ENCODE data around the gene OVCH2. TPM values are rescaled to one million over a fixed set of nuclear protein-coding genes. Genes with fewer than 3 reads are reported as not detected.

OVCH2 gene
- total and polyA plus RNA-seq, 12 donors: not detected

GRCh38 chr11:7671347-7672215 lies 34.7 kb downstream of the OVCH2 start:
- WGBS, 4 donors: 50 to 69% (median 57%) methylated on average over 10 of the region's 10 CpGs
- Histone ChIP-seq H3K27me3 (no peaks in the 10 kb centered on the region), H3K36me3 (replicated peaks in 1 of 2) (no peaks in the 10 kb centered on the region), H3K9me3 (replicated peaks in 1 of 3) (no peaks in the 10 kb centered on the region), H3K4me1 (replicated peaks in 1 of 2) (peaks cover 6 to 15% of the 10 kb centered on the region in 2 donors), H3K27ac (no peak overlapping the region), H3K4me3 (no peak overlapping the region)
- TF ChIP-seq POLR2A (IDR thresholded peaks at IDR 0.05) (no peak), CTCF (IDR thresholded peaks at IDR 0.05) (no peak)
- intact Hi-C loops (cut with DNase I): loop anchor here in 1 of 2 donors (5.0 kb wide), 1 partner anchor 99 kb away; no protein-coding TSS in a partner anchor
- DNase-seq: peak in 1 of 7 donors; percentile 21

GRCh38 chr11:7670641-7671040 lies 35.6 kb downstream of the OVCH2 start:
- intact Hi-C loops (cut with DNase I): loop anchor here in 1 of 2 donors (5.0 kb wide), 1 partner anchor 98 kb away; no protein-coding TSS in a partner anchor
- TF ChIP-seq POLR2A (IDR thresholded peaks at IDR 0.05) (no peak), CTCF (IDR thresholded peaks at IDR 0.05) (no peak)
- H3K27ac ChIP-seq: no peak overlapping the region
- 65 to 78% (median 68%) methylated on average over 4 of the region's 4 CpGs for WGBS, 4 donors
- H3K9me3 ChIP-seq (replicated peaks in 1 of 3): no peaks in the 10 kb centered on the region
- no peaks in the 10 kb centered on the region for H3K36me3 ChIP-seq (replicated peaks in 1 of 2)
- H3K4me1 ChIP-seq (replicated peaks in 1 of 2): peaks cover 6 to 15% of the 10 kb centered on the region in 2 donors
- DNase-seq: no peak
- no peak overlapping the region for H3K4me3 ChIP-seq
- H3K27me3 ChIP-seq: no peaks in the 10 kb centered on the region

- 71 to 82% (median 80%) methylated on average over 5 of the region's 5 CpGs for WGBS, 4 donors
- H3K4me3 ChIP-seq: no peak overlapping the region
- no peak for DNase-seq
- no peak overlapping the region for H3K27ac ChIP-seq
- H3K4me1 ChIP-seq (replicated peaks in 1 of 2): peaks cover 6 to 12% of the 10 kb centered on the region in 2 donors
- intact Hi-C loops (cut with DNase I): loop anchor here in 1 of 2 donors (5.0 to 10.0 kb wide), 2 partner anchors 97 to 154 kb away; partner anchors contain the start of gene PPFIBP2
- TF ChIP-seq POLR2A (IDR thresholded peaks at IDR 0.05) (no peak), CTCF (IDR thresholded peaks at IDR 0.05) (no peak)
- H3K27me3 ChIP-seq: no peaks in the 10 kb centered on the region
- H3K9me3 ChIP-seq (replicated peaks in 1 of 3): no peaks in the 10 kb centered on the region
- H3K36me3 ChIP-seq (replicated peaks in 1 of 2): no peaks in the 10 kb centered on the region
These were observed 37.4 kb downstream of the OVCH2 start for GRCh38 chr11:7668911-7669310.

GRCh38 chr11:7668464-7668863 lies 37.8 kb downstream of the OVCH2 start:
- TF ChIP-seq POLR2A (IDR thresholded peaks at IDR 0.05) (no peak), CTCF (IDR thresholded peaks at IDR 0.05) (no peak)

More at GRCh38 chr11:7668464-7668863, 37.8 kb downstream of the OVCH2 start:
- Histone ChIP-seq H3K27me3 (no peaks in the 10 kb centered on the region), H3K27ac (no peak overlapping the region), H3K9me3 (replicated peaks in 1 of 3) (no peaks in the 10 kb centered on the region), H3K4me3 (no peak overlapping the region), H3K36me3 (replicated peaks in 1 of 2) (no peaks in the 10 kb centered on the region), H3K4me1 (replicated peaks in 1 of 2) (peaks cover 1 to 9% of the 10 kb centered on the region in 2 donors)
- no peak for DNase-seq
- intact Hi-C loops (cut with DNase I): loop anchor here in 1 of 2 donors (5.0 to 10.0 kb wide), 2 partner anchors 96 to 154 kb away; partner anchors contain the start of gene PPFIBP2
- whole genome bisulfite sequencing, 4 donors: 78 to 87% (median 83%) methylated on average over 7 of the region's 7 CpGs

Data from adrenal gland (tissue), 12 donors.